Activated CD4-positive, CD25-positive, alpha-beta regulatory T cell treated with anti-CD3 and anti-CD28 coated beads, Interleukin-2, amount 50 U/mL, for 72 hours (primary cell): ENCODE measurements around the gene PLOD2.

Experiments used
- DNase-seq: peaks from one replicate; pipeline ENCODE4 v3.0.0; 2021

PLOD2 gene

GRCh38 chr3:146033950-146034349, 127.0 kb downstream of the PLOD2 start:
- DNase-seq, result no peak

- no peak for DNase-seq
These were observed 134.4 kb downstream of the PLOD2 start for GRCh38 chr3:146026547-146026946.

- DNase-seq, result no peak
These were observed 136.7 kb downstream of the PLOD2 start for GRCh38 chr3:146024260-146024659.

- DNase-seq, result no peak
These were observed 140.0 kb downstream of the PLOD2 start for GRCh38 chr3:146020969-146021368.

- DNase-seq, result no peak
These were observed 141.5 kb downstream of the PLOD2 start for GRCh38 chr3:146019508-146019907.
